ENCODE data around the gene IL36RN.

Gene IL36RN

DNA sequence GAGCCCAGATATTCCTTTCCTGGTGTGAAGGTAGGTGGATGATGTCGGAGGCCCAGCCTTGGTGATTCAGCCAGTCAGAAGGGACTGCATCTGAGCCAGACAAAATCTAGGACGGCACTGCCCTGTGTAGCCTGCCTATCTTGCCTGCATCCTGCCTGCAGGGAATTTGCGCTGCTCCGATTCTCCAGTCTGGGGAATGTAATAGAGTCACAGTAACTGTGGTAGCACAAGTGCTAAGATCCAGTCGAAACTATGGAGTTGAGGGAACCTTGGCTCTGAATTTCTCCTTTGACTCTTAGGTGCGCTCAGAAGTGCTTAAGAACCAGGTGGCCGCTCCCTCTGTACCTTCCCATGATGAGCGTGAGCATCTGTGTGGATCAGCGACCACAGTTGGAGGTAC is 22.2 kb upstream of the IL36RN start:
- TF ChIP-seq, protein P1, sequence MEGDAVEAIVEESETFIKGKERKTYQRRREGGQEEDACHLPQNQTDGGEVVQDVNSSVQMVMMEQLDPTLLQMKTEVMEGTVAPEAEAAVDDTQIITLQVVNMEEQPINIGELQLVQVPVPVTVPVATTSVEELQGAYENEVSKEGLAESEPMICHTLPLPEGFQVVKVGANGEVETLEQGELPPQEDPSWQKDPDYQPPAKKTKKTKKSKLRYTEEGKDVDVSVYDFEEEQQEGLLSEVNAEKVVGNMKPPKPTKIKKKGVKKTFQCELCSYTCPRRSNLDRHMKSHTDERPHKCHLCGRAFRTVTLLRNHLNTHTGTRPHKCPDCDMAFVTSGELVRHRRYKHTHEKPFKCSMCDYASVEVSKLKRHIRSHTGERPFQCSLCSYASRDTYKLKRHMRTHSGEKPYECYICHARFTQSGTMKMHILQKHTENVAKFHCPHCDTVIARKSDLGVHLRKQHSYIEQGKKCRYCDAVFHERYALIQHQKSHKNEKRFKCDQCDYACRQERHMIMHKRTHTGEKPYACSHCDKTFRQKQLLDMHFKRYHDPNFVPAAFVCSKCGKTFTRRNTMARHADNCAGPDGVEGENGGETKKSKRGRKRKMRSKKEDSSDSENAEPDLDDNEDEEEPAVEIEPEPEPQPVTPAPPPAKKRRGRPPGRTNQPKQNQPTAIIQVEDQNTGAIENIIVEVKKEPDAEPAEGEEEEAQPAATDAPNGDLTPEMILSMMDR (IDR thresholded peaks at IDR 0.05; ENCODE audit: unreplicated experiment in 3 of 3), result no peak
- Mint-ChIP-seq H3K36me3 (ENCODE audit: low read depth) (no peaks in the 10 kb centered on the region), H3K27me3 (ENCODE audit: low read depth) (peaks cover 44% of the 10 kb centered on the region), H3K4me1 (no peaks in the 10 kb centered on the region), H3K27ac (no peak overlapping the region), H3K9me3 (no peaks in the 10 kb centered on the region), H3K4me3 (no peak overlapping the region)

DNA sequence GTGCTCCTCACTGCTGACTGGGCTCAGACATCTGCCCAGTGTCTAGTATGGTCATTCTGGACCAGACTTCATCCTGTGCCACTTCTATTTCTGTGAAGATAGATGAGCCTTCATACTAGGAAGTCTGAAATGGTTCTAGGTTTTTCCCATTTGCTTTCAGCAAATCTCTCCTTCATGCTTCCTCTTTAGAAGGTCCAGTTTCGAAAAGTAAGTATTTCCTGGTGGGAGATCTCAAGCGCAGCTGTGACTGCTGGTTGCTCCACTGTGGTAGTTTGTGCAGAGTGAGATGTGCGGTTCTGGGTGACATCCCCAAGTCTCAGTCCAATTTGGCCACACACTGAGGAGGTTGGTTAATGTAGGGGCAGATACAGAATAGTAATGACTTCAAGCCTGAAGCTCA is 20.7 kb upstream of the IL36RN start:
- no peaks in the 10 kb centered on the region for H3K9me3 Mint-ChIP-seq
- no peak overlapping the region for H3K27ac Mint-ChIP-seq
- TF ChIP-seq, protein P1 (IDR thresholded peaks at IDR 0.05; ENCODE audit: unreplicated experiment in 3 of 3), result no peak
- H3K4me3 Mint-ChIP-seq, result no peak overlapping the region
- no peaks in the 10 kb centered on the region for H3K4me1 Mint-ChIP-seq
- peaks cover 40% of the 10 kb centered on the region for H3K27me3 Mint-ChIP-seq (ENCODE audit: low read depth)
- H3K36me3 Mint-ChIP-seq (ENCODE audit: low read depth), result no peaks in the 10 kb centered on the region

DNA sequence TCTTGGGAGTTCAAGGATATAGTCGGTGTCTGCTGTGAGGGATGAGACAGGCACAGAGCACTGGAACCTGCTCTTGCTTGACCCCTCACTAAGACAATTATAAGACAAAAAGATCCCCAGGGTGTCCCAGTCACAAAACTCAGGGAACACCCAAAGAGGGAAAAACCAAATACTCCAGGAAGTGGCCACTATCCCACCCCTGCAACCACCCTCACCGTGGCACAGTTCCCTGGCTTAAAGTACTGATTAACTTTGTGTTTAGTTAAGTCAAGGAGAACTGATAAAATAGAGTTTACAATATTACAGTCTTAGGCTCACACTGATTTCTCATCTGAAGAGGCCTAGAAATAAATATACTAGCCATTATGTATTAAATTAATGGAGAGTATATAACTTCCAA is 19.8 kb upstream of the IL36RN start:
- TF ChIP-seq, protein P1 (IDR thresholded peaks at IDR 0.05; ENCODE audit: unreplicated experiment in 3 of 3), result no peak
- no peak overlapping the region for H3K4me3 Mint-ChIP-seq
- H3K27me3 Mint-ChIP-seq (ENCODE audit: low read depth), result peaks cover 41% of the 10 kb centered on the region
- H3K4me1 Mint-ChIP-seq, result no peaks in the 10 kb centered on the region
- no peak overlapping the region for H3K27ac Mint-ChIP-seq
- H3K9me3 Mint-ChIP-seq, result no peaks in the 10 kb centered on the region
- H3K36me3 Mint-ChIP-seq (ENCODE audit: low read depth), result no peaks in the 10 kb centered on the region

DNA sequence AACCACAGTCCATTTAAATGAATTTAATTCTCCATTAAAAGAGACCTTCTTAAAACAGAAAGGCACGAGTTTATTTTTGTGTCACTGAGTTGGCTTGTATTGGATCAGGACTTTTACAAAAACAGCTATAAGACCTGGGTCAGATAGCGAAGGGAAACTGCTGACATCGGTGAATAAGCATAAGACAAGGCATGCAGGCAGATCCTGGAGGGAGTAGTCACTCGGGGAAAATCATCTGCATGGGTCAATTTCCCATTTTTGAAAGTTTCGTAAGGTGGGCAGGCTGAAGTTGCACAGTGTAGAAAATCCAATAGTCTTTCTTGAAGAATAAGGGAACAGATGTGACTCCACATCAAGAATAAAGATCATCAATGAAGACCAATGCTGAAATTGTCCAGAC is 19.3 kb upstream of the IL36RN start:
- H3K36me3 Mint-ChIP-seq (ENCODE audit: low read depth), result no peaks in the 10 kb centered on the region
- peaks cover 38% of the 10 kb centered on the region for H3K27me3 Mint-ChIP-seq (ENCODE audit: low read depth)
- H3K4me3 Mint-ChIP-seq, result no peak overlapping the region
- H3K27ac Mint-ChIP-seq, result no peak overlapping the region
- TF ChIP-seq, protein P1 (IDR thresholded peaks at IDR 0.05; ENCODE audit: unreplicated experiment in 3 of 3), result no peak
- H3K9me3 Mint-ChIP-seq, result no peaks in the 10 kb centered on the region
- no peaks in the 10 kb centered on the region for H3K4me1 Mint-ChIP-seq

DNA sequence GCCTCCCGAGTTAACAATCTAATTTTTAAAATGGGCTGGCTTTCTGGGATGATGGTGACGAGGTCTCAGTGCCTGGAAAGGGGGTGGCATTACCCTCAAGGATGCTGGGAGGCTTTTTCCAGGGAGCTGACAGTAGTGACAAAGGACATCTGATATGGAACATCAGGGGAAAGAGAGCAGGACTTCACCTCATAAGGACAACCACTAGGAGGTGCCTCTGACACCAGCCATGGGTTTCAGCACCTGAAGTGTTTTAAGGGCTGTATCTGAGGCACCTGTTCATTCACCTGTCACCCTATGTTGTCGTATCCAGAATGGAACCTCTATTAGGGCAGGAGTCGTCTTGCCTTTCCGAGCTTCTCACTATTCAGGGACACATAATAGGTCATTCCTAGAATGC is 17.1 kb upstream of the IL36RN start:
- Mint-ChIP-seq H3K27ac (no peak overlapping the region), H3K27me3 (ENCODE audit: low read depth) (peaks cover 35% of the 10 kb centered on the region), H3K36me3 (ENCODE audit: low read depth) (no peaks in the 10 kb centered on the region), H3K9me3 (peaks cover 10% of the 10 kb centered on the region), H3K4me3 (no peak overlapping the region), H3K4me1 (no peaks in the 10 kb centered on the region)
- TF ChIP-seq, protein P1 (IDR thresholded peaks at IDR 0.05; ENCODE audit: unreplicated experiment in 3 of 3), result no peak

DNA sequence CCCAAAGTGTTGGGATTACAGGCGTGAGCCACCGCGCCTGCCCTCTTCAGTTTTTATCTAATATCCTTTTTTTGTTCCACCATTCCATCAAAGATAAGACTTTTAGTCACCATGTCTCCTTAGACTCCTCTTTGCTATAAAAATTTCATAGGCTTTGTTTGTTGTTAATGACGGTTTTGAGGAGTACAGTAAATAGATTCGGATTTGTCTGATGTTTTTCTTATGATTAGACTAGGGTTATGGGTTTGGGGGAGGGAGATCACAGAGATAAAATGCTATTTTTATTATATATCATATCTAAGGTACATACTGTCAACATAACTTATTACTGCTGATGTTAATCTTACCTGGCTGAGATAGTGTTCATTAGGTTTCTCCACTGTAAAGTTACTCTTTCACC is 12.5 kb upstream of the IL36RN start:
- Mint-ChIP-seq H3K4me3 (no peak overlapping the region), H3K27ac (no peak overlapping the region), H3K27me3 (ENCODE audit: low read depth) (peaks cover 19% of the 10 kb centered on the region), H3K4me1 (no peaks in the 10 kb centered on the region), H3K36me3 (ENCODE audit: low read depth) (no peaks in the 10 kb centered on the region), H3K9me3 (peaks cover 19% of the 10 kb centered on the region)
- TF ChIP-seq, protein P1 (IDR thresholded peaks at IDR 0.05; ENCODE audit: unreplicated experiment in 3 of 3), result no peak

Data from nephron (organoid).